Measurements from ENCODE around the gene LONP2.
"Not testable (repeated sequence)": the region's sequence is repeated elsewhere in the genome, so short reads cannot be mapped to it uniquely, and the experiment has no call there.

The LONP2 gene

GRCh38 chr16:48402547-48402946, 158.4 kb downstream of the LONP2 start:
- not testable (repeated sequence) for DNase-seq

- DNase-seq, result no peak
Observed at GRCh38 chr16:48405153-48405552, 161.1 kb downstream of the LONP2 start.

- DNase-seq, result no peak
Observed at GRCh38 chr16:48405907-48406306, 161.8 kb downstream of the LONP2 start.

Data from NCI-H2029 treated with DMSO at 0.1 percent for 48 hours (cell line).